ENCODE results near the gene HMCN1.
"Not testable (repeated sequence)": the region's sequence is repeated elsewhere in the genome, so short reads cannot be mapped to it uniquely, and the experiment has no call there.

HMCN1 gene

GRCh38 chr1:185774394-185774793 lies 40.2 kb downstream of the HMCN1 start:
- TF ChIP-seq BHLHE40 (IDR thresholded peaks at IDR 0.05; ENCODE audit: borderline replicate concordance): no peak
- TF ChIP-seq FOXK2 (IDR thresholded peaks at IDR 0.05): no peak
- TF ChIP-seq TARDBP (IDR thresholded peaks at IDR 0.05): no peak
- TF ChIP-seq L3MBTL2 (conservative IDR thresholded peaks at IDR 0.05): no peak
- TF ChIP-seq FOXM1 (IDR thresholded peaks at IDR 0.05; ENCODE audit: borderline replicate concordance): no peak
- TF ChIP-seq ELF4 (IDR thresholded peaks at IDR 0.05): no peak
- ChIA-PET POLR2A (no interaction called here), CTCF (interaction anchor here (0.6 to 0.7 kb wide), 2 partner anchors 28 to 53 kb away, joined by 4 to 5 read pairs; no protein-coding TSS in a partner anchor)
- no peak for DNase-seq (ENCODE audit: extremely low spot score)

DNA sequence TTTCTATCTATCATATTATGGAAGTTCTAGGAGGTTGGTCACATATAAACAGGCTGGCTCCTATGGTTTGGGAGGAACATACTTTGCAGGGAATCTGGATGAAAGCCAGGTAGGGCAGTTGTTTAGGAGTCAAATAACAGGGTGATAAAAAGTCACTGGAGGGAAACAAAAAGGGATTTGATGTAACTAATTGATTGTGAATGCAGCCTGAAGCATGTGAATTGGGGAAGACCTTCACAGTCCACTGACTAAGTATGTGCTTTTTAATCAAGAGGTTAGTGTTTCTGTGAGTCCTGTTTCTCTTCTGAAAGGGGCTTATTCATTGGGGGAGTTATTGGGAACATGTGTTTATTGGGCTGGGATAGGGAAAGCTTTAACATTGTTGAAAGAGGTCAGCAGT lies 41.3 kb downstream of the HMCN1 start:
- DNase-seq (ENCODE audit: extremely low spot score): no peak
- POLR2A ChIA-PET: no interaction called here
- no peak for TF ChIP-seq PKNOX1 (IDR thresholded peaks at IDR 0.05)
- no peak for TF ChIP-seq ELF4 (IDR thresholded peaks at IDR 0.05)
- no peak for TF ChIP-seq NFRKB (IDR thresholded peaks at IDR 0.05)
- TF ChIP-seq HDGF (IDR thresholded peaks at IDR 0.05; ENCODE audit: borderline replicate concordance): no peak
- TF ChIP-seq SUZ12 (IDR thresholded peaks at IDR 0.05): no peak
- TF ChIP-seq FOXA1 (IDR thresholded peaks at IDR 0.05): no peak
- TF ChIP-seq ARNT (IDR thresholded peaks at IDR 0.05): no peak
- no peak for TF ChIP-seq FOXK2 (IDR thresholded peaks at IDR 0.05)
- TF ChIP-seq SP1 (IDR thresholded peaks at IDR 0.05): no peak
- TF ChIP-seq CTBP1 (IDR thresholded peaks at IDR 0.05; ENCODE audit: borderline replicate concordance): no peak
- no peak for TF ChIP-seq FOXM1 (IDR thresholded peaks at IDR 0.05; ENCODE audit: borderline replicate concordance)
- no peak for TF ChIP-seq LEF1 (IDR thresholded peaks at IDR 0.05; ENCODE audit: borderline replicate concordance)
- TF ChIP-seq TARDBP (IDR thresholded peaks at IDR 0.05): no peak
- TF ChIP-seq BHLHE40 (IDR thresholded peaks at IDR 0.05; ENCODE audit: borderline replicate concordance): no peak
- no peak for TF ChIP-seq L3MBTL2 (conservative IDR thresholded peaks at IDR 0.05)
- no peak for TF ChIP-seq ZNF384 (IDR thresholded peaks at IDR 0.05)
- CTCF ChIA-PET: interaction anchor here (0.5 kb wide), 1 partner anchor 435 kb away, joined by 3 read pairs; no protein-coding TSS in a partner anchor

GRCh38 chr1:185776522-185776921 lies 42.3 kb downstream of the HMCN1 start:
- TF ChIP-seq FOXK2 (IDR thresholded peaks at IDR 0.05): no peak
- no peak for TF ChIP-seq TARDBP (IDR thresholded peaks at IDR 0.05)
- no peak for TF ChIP-seq LEF1 (IDR thresholded peaks at IDR 0.05; ENCODE audit: borderline replicate concordance)
- TF ChIP-seq CTBP1 (IDR thresholded peaks at IDR 0.05; ENCODE audit: borderline replicate concordance): no peak
- TF ChIP-seq ARNT (IDR thresholded peaks at IDR 0.05): no peak
- no peak for TF ChIP-seq FOXA1 (IDR thresholded peaks at IDR 0.05)
- no peak for TF ChIP-seq BHLHE40 (IDR thresholded peaks at IDR 0.05; ENCODE audit: borderline replicate concordance)
- no peak for TF ChIP-seq SUZ12 (IDR thresholded peaks at IDR 0.05)
- TF ChIP-seq SP1 (IDR thresholded peaks at IDR 0.05): no peak
- TF ChIP-seq HDGF (IDR thresholded peaks at IDR 0.05; ENCODE audit: borderline replicate concordance): no peak
- TF ChIP-seq FOXM1 (IDR thresholded peaks at IDR 0.05; ENCODE audit: borderline replicate concordance): no peak
- no peak for TF ChIP-seq PKNOX1 (IDR thresholded peaks at IDR 0.05)
- no peak for TF ChIP-seq ZNF384 (IDR thresholded peaks at IDR 0.05)
- no peak for TF ChIP-seq L3MBTL2 (conservative IDR thresholded peaks at IDR 0.05)
- no peak for TF ChIP-seq NFRKB (IDR thresholded peaks at IDR 0.05)
- TF ChIP-seq ELF4 (IDR thresholded peaks at IDR 0.05): no peak
- ChIA-PET POLR2A (no interaction called here), CTCF (interaction anchor here (0.6 kb wide), 1 partner anchor 385 kb away, joined by 3 read pairs; no protein-coding TSS in a partner anchor)
- no peak for DNase-seq (ENCODE audit: extremely low spot score)

- CTCF ChIA-PET; POLR2A ChIA-PET; DNase-seq (ENCODE audit: extremely low spot score): not testable (repeated sequence)
Measured at GRCh38 chr1:185783860-185784259, 49.7 kb downstream of the HMCN1 start.

DNA sequence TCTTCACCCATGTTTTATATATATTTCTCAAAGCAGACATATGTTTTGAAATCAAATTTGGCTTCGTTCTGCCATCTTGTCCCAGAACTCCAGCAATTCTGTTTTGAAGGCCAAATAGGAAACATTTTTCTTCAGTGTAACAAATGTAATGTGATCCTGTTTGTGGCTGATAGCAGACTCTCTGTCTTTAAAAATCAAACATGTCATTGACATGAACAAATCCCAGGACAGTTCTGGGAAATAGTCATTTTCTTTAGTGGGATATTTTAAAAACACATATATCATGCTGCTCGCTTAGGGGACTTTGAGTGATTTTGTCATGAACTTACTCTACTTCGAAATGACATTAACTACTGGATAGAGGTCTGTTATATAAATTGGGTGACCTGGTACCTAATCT lies 51.4 kb downstream of the HMCN1 start:
- CTCF ChIA-PET: interaction anchor here (0.6 to 0.9 kb wide), 2 partner anchors 65 to 117 kb away, joined by 4 to 6 read pairs; no protein-coding TSS in a partner anchor
- no peak for DNase-seq (ENCODE audit: extremely low spot score)
- TF ChIP-seq NFRKB (IDR thresholded peaks at IDR 0.05): no peak
- no peak for TF ChIP-seq PKNOX1 (IDR thresholded peaks at IDR 0.05)
- no peak for TF ChIP-seq FOXM1 (IDR thresholded peaks at IDR 0.05; ENCODE audit: borderline replicate concordance)
- no peak for TF ChIP-seq HDGF (IDR thresholded peaks at IDR 0.05; ENCODE audit: borderline replicate concordance)
- no peak for TF ChIP-seq ZNF384 (IDR thresholded peaks at IDR 0.05)
- TF ChIP-seq TARDBP (IDR thresholded peaks at IDR 0.05): no peak
- no peak for TF ChIP-seq FOXA1 (IDR thresholded peaks at IDR 0.05)
- TF ChIP-seq ARNT (IDR thresholded peaks at IDR 0.05): no peak
- TF ChIP-seq L3MBTL2 (conservative IDR thresholded peaks at IDR 0.05): no peak
- TF ChIP-seq SUZ12 (IDR thresholded peaks at IDR 0.05): no peak
- no peak for TF ChIP-seq SP1 (IDR thresholded peaks at IDR 0.05)
- no peak for TF ChIP-seq LEF1 (IDR thresholded peaks at IDR 0.05; ENCODE audit: borderline replicate concordance)
- TF ChIP-seq BHLHE40 (IDR thresholded peaks at IDR 0.05; ENCODE audit: borderline replicate concordance): no peak
- no peak for TF ChIP-seq ELF4 (IDR thresholded peaks at IDR 0.05)
- no peak for TF ChIP-seq FOXK2 (IDR thresholded peaks at IDR 0.05)
- no peak for TF ChIP-seq CTBP1 (IDR thresholded peaks at IDR 0.05; ENCODE audit: borderline replicate concordance)
- POLR2A ChIA-PET: no interaction called here

GRCh38 chr1:185786524-185786923 lies 52.3 kb downstream of the HMCN1 start:
- POLR2A ChIA-PET: no interaction called here
- no peak for DNase-seq (ENCODE audit: extremely low spot score)

More at GRCh38 chr1:185786524-185786923, 52.3 kb downstream of the HMCN1 start:
- CTCF ChIA-PET: interaction anchor here (0.6 to 0.9 kb wide), 2 partner anchors 66 to 116 kb away, joined by 4 to 6 read pairs; no protein-coding TSS in a partner anchor
- TF ChIP-seq SUZ12 (IDR thresholded peaks at IDR 0.05) (no peak), HDGF (IDR thresholded peaks at IDR 0.05; ENCODE audit: borderline replicate concordance) (no peak), CTBP1 (IDR thresholded peaks at IDR 0.05; ENCODE audit: borderline replicate concordance) (no peak), FOXM1 (IDR thresholded peaks at IDR 0.05; ENCODE audit: borderline replicate concordance) (no peak), L3MBTL2 (conservative IDR thresholded peaks at IDR 0.05) (no peak), BHLHE40 (IDR thresholded peaks at IDR 0.05; ENCODE audit: borderline replicate concordance) (no peak), FOXA1 (IDR thresholded peaks at IDR 0.05) (no peak), ZNF384 (IDR thresholded peaks at IDR 0.05) (no peak), SP1 (IDR thresholded peaks at IDR 0.05) (no peak), NFRKB (IDR thresholded peaks at IDR 0.05) (no peak), TARDBP (IDR thresholded peaks at IDR 0.05) (no peak), LEF1 (IDR thresholded peaks at IDR 0.05; ENCODE audit: borderline replicate concordance) (no peak), FOXK2 (IDR thresholded peaks at IDR 0.05) (no peak)
